ENCODE results near the gene SMG1. TPM values are rescaled to one million over a fixed set of nuclear protein-coding genes. Genes with fewer than 3 reads are reported as not detected.

The SMG1 gene
- total and polyA plus RNA-seq, 7 donors, result 6.0 to 112 (median 72.8) TPM

- no peak overlapping the region for H3K4me3 ChIP-seq
- no peak for TF ChIP-seq EP300 (IDR thresholded peaks at IDR 0.05)
- no peak for TF ChIP-seq POLR2AphosphoS5 (IDR thresholded peaks at IDR 0.05)
- no peak for TF ChIP-seq CTCF (IDR thresholded peaks at IDR 0.05)
- TF ChIP-seq POLR2A (IDR thresholded peaks at IDR 0.05), result no peak
- no peak for DNase-seq
- intact Hi-C loops (cut with DNase I), result no loop called here
- H3K27ac ChIP-seq, result no peak overlapping the region
- no peaks in the 10 kb centered on the region for H3K9me3 ChIP-seq
- WGBS, 2 donors, result 97% methylated on average over 6 of the region's 6 CpGs
- no peaks in the 10 kb centered on the region for H3K4me1 ChIP-seq
- H3K27me3 ChIP-seq, result no peaks in the 10 kb centered on the region
- peaks cover 23 to 98% (median 52%) of the 10 kb centered on the region in 4 donors for H3K36me3 ChIP-seq
Observed at GRCh38 chr16:18842565-18842964, 83.6 kb downstream of the SMG1 start.

- intact Hi-C loops (cut with DNase I), result no loop called here
- WGBS, 2 donors, result 91 to 93% methylated on average over 7 of the region's 7 CpGs
- TF ChIP-seq POLR2A (IDR thresholded peaks at IDR 0.05) (no peak), EP300 (IDR thresholded peaks at IDR 0.05) (no peak), CTCF (IDR thresholded peaks at IDR 0.05) (no peak), POLR2AphosphoS5 (IDR thresholded peaks at IDR 0.05) (no peak)
- DNase-seq, result no peak
- H3K36me3 ChIP-seq, result peaks cover 23 to 98% (median 51%) of the 10 kb centered on the region in 4 donors
- H3K27me3 ChIP-seq, result no peaks in the 10 kb centered on the region
- no peaks in the 10 kb centered on the region for H3K4me1 ChIP-seq
- H3K9me3 ChIP-seq, result no peaks in the 10 kb centered on the region
- no peak overlapping the region for H3K27ac ChIP-seq
- no peak overlapping the region for H3K4me3 ChIP-seq
Observed at GRCh38 chr16:18841833-18842525, 84.2 kb downstream of the SMG1 start.

GRCh38 chr16:18839555-18839954 lies 86.7 kb downstream of the SMG1 start:
- TF ChIP-seq POLR2AphosphoS5 (IDR thresholded peaks at IDR 0.05), result no peak
- TF ChIP-seq CTCF (IDR thresholded peaks at IDR 0.05), result no peak
- no peak for TF ChIP-seq EP300 (IDR thresholded peaks at IDR 0.05)
- TF ChIP-seq POLR2A (IDR thresholded peaks at IDR 0.05), result no peak
- Histone ChIP-seq H3K9me3 (no peaks in the 10 kb centered on the region), H3K36me3 (peaks cover 34 to 98% (median 61%) of the 10 kb centered on the region in 4 donors), H3K4me1 (no peaks in the 10 kb centered on the region), H3K27me3 (no peaks in the 10 kb centered on the region), H3K4me3 (no peak overlapping the region), H3K27ac (no peak overlapping the region)
- DNase-seq, result no peak
- intact Hi-C loops (cut with DNase I), result no loop called here
- 42 to 80% methylated on average over 6 of the region's 6 CpGs for whole genome bisulfite sequencing, 2 donors

GRCh38 chr16:18836702-18837101 lies 89.5 kb downstream of the SMG1 start:
- Histone ChIP-seq H3K4me1 (no peaks in the 10 kb centered on the region), H3K36me3 (peaks cover 42 to 100% (median 79%) of the 10 kb centered on the region in 4 donors), H3K9me3 (no peaks in the 10 kb centered on the region), H3K27ac (no peak overlapping the region), H3K4me3 (no peak overlapping the region), H3K27me3 (no peaks in the 10 kb centered on the region)
- TF ChIP-seq CTCF (IDR thresholded peaks at IDR 0.05) (no peak), POLR2A (IDR thresholded peaks at IDR 0.05) (no peak), POLR2AphosphoS5 (IDR thresholded peaks at IDR 0.05) (no peak)
- DNase-seq, result no peak
- intact Hi-C loops (cut with DNase I), result no loop called here

- H3K4me3 ChIP-seq, result no peak overlapping the region
- H3K36me3 ChIP-seq, result peaks cover 38 to 100% (median 76%) of the 10 kb centered on the region in 4 donors
- 50 to 72% methylated on average over 4 of the region's 4 CpGs for WGBS, 2 donors
- H3K27ac ChIP-seq, result no peak overlapping the region
- DNase-seq, result no peak
- H3K9me3 ChIP-seq, result no peaks in the 10 kb centered on the region
- H3K27me3 ChIP-seq, result no peaks in the 10 kb centered on the region
- TF ChIP-seq POLR2A (IDR thresholded peaks at IDR 0.05), result no peak
- TF ChIP-seq CTCF (IDR thresholded peaks at IDR 0.05), result no peak
- TF ChIP-seq POLR2AphosphoS5 (IDR thresholded peaks at IDR 0.05), result no peak
- TF ChIP-seq EP300 (IDR thresholded peaks at IDR 0.05), result no peak
- H3K4me1 ChIP-seq, result no peaks in the 10 kb centered on the region
- intact Hi-C loops (cut with DNase I), result no loop called here
Observed at GRCh38 chr16:18834864-18835263, 91.3 kb downstream of the SMG1 start.
